ENCODE results near the gene CHSY1.
A peak's percentile ranks its signal among the peaks of the same experiment; 100 is the strongest.

Gene CHSY1

DNA sequence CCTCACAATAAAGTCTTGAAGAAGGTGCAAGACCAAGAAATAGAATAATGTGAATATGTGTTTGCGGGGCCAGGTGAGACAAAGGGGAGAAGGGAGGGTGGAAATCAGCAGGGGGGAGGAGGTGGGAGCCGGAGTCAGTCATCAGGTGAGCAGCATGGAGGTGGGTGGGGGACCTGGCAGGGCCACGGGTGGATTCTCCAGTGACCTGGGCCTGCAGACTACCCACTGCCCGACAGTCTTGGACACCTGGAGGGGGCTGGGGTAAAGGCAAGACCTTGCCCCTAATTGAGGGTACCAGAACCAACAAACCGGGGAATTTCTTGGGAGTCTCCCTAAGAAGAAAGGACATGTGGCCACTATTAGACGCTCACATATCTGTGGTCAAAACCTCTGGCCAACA is 95.8 kb downstream of the CHSY1 start:
- no peak for DNase-seq (ENCODE audit: extremely low read depth, insufficient read length)
- no peaks in the 10 kb centered on the region for H3K36me3 ChIP-seq (ENCODE audit: control insufficient read depth, insufficient read depth, low read length)
- no peak overlapping the region for H3K4me3 ChIP-seq (replicated peaks; ENCODE audit: low read depth, low read length)
- no peaks in the 10 kb centered on the region for H3K27me3 ChIP-seq (replicated peaks; ENCODE audit: control insufficient read depth, insufficient read depth, low read length)
- TF ChIP-seq CTCF (IDR thresholded peaks at IDR 0.05; ENCODE audit: insufficient read depth, low read length, poor library complexity, severe bottlenecking), result no peak

- no peak for TF ChIP-seq CTCF (IDR thresholded peaks at IDR 0.05; ENCODE audit: insufficient read depth, low read length, poor library complexity, severe bottlenecking)
- no peaks in the 10 kb centered on the region for H3K27me3 ChIP-seq (replicated peaks; ENCODE audit: control insufficient read depth, insufficient read depth, low read length)
- DNase-seq (ENCODE audit: extremely low read depth, insufficient read length), result no peak
- no peak overlapping the region for H3K4me3 ChIP-seq (replicated peaks; ENCODE audit: low read depth, low read length)
- no peaks in the 10 kb centered on the region for H3K36me3 ChIP-seq (ENCODE audit: control insufficient read depth, insufficient read depth, low read length)
These were observed 97.8 kb downstream of the CHSY1 start for GRCh38 chr15:101153801-101154656.

- peak; percentile 64 for TF ChIP-seq CTCF (IDR thresholded peaks at IDR 0.05; ENCODE audit: insufficient read depth, low read length, poor library complexity, severe bottlenecking)
- H3K36me3 ChIP-seq (ENCODE audit: control insufficient read depth, insufficient read depth, low read length), result no peaks in the 10 kb centered on the region
- no peaks in the 10 kb centered on the region for H3K27me3 ChIP-seq (replicated peaks; ENCODE audit: control insufficient read depth, insufficient read depth, low read length)
- H3K4me3 ChIP-seq (replicated peaks; ENCODE audit: low read depth, low read length), result no peak overlapping the region
- DNase-seq (ENCODE audit: extremely low read depth, insufficient read length), result no peak
These were observed 98.9 kb downstream of the CHSY1 start for GRCh38 chr15:101152914-101153313.

DNA sequence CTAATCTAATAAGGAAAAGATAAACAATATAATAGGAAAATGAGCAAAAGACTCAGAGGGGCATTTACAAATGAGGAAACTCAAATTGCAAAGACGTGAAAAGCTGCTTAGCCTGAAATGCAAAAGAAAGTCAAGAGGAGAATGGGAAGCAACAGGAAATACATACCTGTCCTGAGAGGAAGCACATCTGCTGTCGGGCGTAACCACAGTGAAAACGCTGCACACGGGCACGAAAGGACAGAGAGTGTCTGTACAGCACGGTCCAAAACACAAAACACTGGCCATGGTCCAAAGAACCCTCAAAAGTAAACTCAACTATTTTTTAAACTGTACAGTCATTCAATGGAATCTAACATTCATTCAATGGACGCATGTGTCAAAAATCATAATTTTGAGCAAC is 100.6 kb downstream of the CHSY1 start:
- H3K27me3 ChIP-seq (replicated peaks; ENCODE audit: control insufficient read depth, insufficient read depth, low read length), result no peaks in the 10 kb centered on the region
- no peak for TF ChIP-seq CTCF (IDR thresholded peaks at IDR 0.05; ENCODE audit: insufficient read depth, low read length, poor library complexity, severe bottlenecking)
- H3K36me3 ChIP-seq (ENCODE audit: control insufficient read depth, insufficient read depth, low read length), result no peaks in the 10 kb centered on the region
- H3K4me3 ChIP-seq (replicated peaks; ENCODE audit: low read depth, low read length), result no peak overlapping the region
- DNase-seq (ENCODE audit: extremely low read depth, insufficient read length), result no peak

DNA sequence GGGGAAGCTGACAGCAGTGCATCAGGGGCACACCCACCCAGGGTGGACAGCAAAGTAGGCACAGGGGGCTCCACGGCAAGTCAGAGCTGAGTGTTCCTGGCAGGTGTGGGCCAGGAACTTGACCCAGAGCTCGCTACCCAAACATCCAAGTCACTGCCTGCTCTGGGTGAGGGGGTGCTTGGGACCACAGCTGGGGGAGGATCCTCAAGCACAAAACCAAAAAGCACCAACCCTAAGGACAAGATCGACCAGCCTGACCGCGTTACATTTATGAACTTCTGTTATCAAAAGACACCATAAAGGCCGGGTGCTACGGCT is 101.2 kb downstream of the CHSY1 start:
- H3K27me3 ChIP-seq (replicated peaks; ENCODE audit: control insufficient read depth, insufficient read depth, low read length), result no peaks in the 10 kb centered on the region
- H3K36me3 ChIP-seq (ENCODE audit: control insufficient read depth, insufficient read depth, low read length), result no peaks in the 10 kb centered on the region
- H3K4me3 ChIP-seq (replicated peaks; ENCODE audit: low read depth, low read length), result no peak overlapping the region
- no peak for TF ChIP-seq CTCF (IDR thresholded peaks at IDR 0.05; ENCODE audit: insufficient read depth, low read length, poor library complexity, severe bottlenecking)
- no peak for DNase-seq (ENCODE audit: extremely low read depth, insufficient read length)
